Testis (tissue), 3 donors: Measurements from ENCODE around the gene ABHD12. TPM values are rescaled to one million over a fixed set of nuclear protein-coding genes. Genes with fewer than 3 reads are reported as not detected.

Experiments used
- DNase-seq: peaks from one replicate; pipeline ENCODE4 v3.0.0-alpha.2; 2019
- H3K27ac ChIP-seq, 2 donors: fragments of 200-600 bp; sonication (generic); one replicate each; pipeline ENCODE4 v1.5.1; 2019
- H3K27me3 ChIP-seq: fragments of 200-600 bp; sonication (generic); one replicate; pipeline ENCODE4 v1.5.1; 2019
- H3K36me3 ChIP-seq: fragments of 200-600 bp; sonication (generic); one replicate; pipeline ENCODE4 v1.5.1; 2017; ENCODE audit warnings: low read depth; ENCODE audit errors: missing control alignments
- H3K4me1 ChIP-seq: fragments of 200-600 bp; sonication (generic); one replicate; pipeline ENCODE4 v1.5.1; 2019
- H3K4me3 ChIP-seq, 2 donors: fragments of 200-600 bp; sonication (generic); one replicate each; pipeline ENCODE4 v1.5.1; 2017 to 2019
- H3K9me3 ChIP-seq: fragments of 200-600 bp; sonication (generic); one replicate; pipeline ENCODE4 v1.5.1; 2017
- CTCF ChIP-seq, 3 experiments: fragments of 450-650 bp in 2 of 3; fragments of 200-600 bp in 1 of 3; sonication (generic) in 1 of 3; IDR thresholded peaks; one replicate each; pipeline ENCODE4 v1.5.1; 2016 to 2019; ENCODE audit warnings: antibody characterized with exemption in 3 of 3, mild to moderate bottlenecking in 2 of 3, moderate library complexity in 1 of 3
- POLR2A ChIP-seq: fragments of 450-650 bp; IDR thresholded peaks from one replicate; pipeline ENCODE4 v1.6.1; 2017; ENCODE audit warnings: antibody characterized with exemption, mild to moderate bottlenecking, moderate library complexity
- WGBS, 2 donors: methylation state at CpG; one replicate each; pipeline ENCODE4 v1.1.5; 2018; 5-methylcytosine and 5-hydroxymethylcytosine counted together
- intact Hi-C: fragments of 100-400 bp; cut with DNase I; formaldehyde crosslinking; loops from one replicate; pipeline ENCODE4 v1.15.1; 2023; ENCODE audit warnings: low total_unique reads
- polyA plus RNA-seq: library from polyadenylated mRNA; stranded (reverse); fragments of 350-450 nt; fragmentation: Illumina TruSeq; extraction: RNeasy Lipid Tissue Mini Kit (QIAGEN cat#74804); gene quantifications from one replicate; pipeline ENCODE4 v1.2.3, GENCODE V29; 2014; ENCODE audit warnings: low read depth, low replicate concordance; ENCODE audit not compliant: insufficient read depth
- total RNA-seq, 2 donors: library from RNA; depleted of rRNA; stranded (reverse); fragments of >200 nt; gene quantifications; one replicate each; pipeline ENCODE4 v1.2.3, GENCODE V29; 2016

ABHD12 gene
- total and polyA plus RNA-seq, 3 donors from 2014 or later: 40.8 to 51.5 (median 47.5) TPM

DNA sequence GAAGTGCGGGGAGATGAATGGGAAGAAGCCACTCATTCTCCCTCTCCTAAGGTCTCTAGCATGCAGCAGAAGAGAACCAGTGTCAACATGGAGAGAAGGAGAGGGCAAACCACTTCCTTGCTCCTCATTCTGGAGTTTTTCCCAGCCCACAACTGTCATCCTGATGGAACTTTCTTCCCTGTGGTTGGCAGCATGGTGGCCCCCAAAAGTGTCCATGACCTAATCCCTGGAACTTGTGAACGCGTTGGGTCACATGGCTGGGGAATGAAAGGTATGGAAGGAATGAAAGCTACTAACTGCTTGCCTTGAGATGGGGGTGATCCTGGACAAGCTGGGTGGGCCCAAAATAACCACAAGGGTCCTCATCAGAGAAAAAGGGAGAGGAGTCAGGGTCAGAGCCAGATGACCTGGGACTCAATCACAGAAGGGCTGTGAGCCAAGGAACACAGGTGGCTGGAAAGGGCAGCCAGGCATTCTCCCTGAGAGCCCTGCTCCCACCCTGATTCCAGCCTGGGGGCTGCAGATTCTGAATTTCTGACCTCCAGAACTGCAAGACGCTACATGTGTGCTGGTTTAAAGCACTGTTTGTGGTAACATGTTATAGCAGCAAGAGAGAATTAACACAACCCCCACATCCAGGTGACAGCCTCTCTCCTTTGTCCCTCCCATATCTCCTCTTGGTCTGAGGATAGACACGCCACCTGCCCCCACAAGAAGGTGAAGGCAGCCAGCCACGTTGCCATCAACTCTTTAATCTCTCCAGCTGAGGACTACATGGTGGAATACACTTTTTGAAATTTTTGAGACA is 79.5 kb downstream of the ABHD12 start:
- no peaks in the 10 kb centered on the region for H3K27me3 ChIP-seq
- peak overlapping the region; percentile 12 to 78 for H3K27ac ChIP-seq
- peaks cover 21% of the 10 kb centered on the region for H3K4me1 ChIP-seq
- intact Hi-C loops: no loop called here
- 60 to 61% methylated on average over 6 of the region's 6 CpGs for WGBS, 2 donors
- H3K4me3 ChIP-seq: no peak overlapping the region
- no peak for DNase-seq
- TF ChIP-seq CTCF (IDR thresholded peaks at IDR 0.05) (no peak), POLR2A (no peak)
- no peaks in the 10 kb centered on the region for H3K9me3 ChIP-seq
- no peaks in the 10 kb centered on the region for H3K36me3 ChIP-seq

DNA sequence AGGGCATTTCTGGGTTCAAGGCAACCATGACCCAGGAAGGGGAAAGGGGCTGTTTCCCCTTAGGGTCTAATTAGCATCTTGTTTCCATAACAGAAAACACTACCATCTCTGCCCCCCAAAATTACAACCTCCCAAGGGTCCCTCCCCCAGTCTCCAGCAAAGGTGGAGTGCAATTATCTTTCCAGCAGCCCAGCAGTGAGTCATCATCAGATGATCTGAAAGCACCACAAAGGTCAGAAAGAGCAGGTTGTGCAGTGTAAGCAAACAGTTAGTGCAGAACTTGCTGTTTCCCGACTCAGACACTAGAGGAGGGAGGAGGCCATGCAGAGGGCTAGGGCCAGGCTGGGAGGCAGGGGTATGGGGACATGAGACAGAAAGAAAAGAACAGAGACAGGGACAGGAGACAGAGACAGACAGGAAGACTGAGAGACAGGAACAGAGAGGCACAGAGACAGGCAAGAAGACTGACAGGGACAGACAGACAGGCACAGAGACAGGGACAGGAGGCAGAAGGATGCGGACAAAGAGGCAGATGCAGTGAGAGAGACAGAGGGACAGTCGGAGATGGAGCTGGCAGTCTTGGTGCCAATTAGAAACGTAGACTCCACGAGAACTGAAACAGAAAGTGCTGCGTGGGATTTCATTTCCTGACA is 80.2 kb downstream of the ABHD12 start:
- no peaks in the 10 kb centered on the region for H3K27me3 ChIP-seq
- no peaks in the 10 kb centered on the region for H3K9me3 ChIP-seq
- H3K4me3 ChIP-seq: no peak overlapping the region
- intact Hi-C loops: no loop called here
- H3K36me3 ChIP-seq: no peaks in the 10 kb centered on the region
- H3K4me1 ChIP-seq: peaks cover 21% of the 10 kb centered on the region
- DNase-seq: peak; percentile 55
- 39 to 45% methylated on average over 6 of the region's 6 CpGs for WGBS, 2 donors
- TF ChIP-seq POLR2A (no peak), CTCF (IDR thresholded peaks at IDR 0.05) (peak in 2 of 3 experiments; percentile 19 to 20)
- H3K27ac ChIP-seq: peak overlapping the region; percentile 12 to 78

- H3K27me3 ChIP-seq: no peaks in the 10 kb centered on the region
- H3K4me1 ChIP-seq: peaks cover 21% of the 10 kb centered on the region
- no peaks in the 10 kb centered on the region for H3K36me3 ChIP-seq
- intact Hi-C loops: no loop called here
- no peaks in the 10 kb centered on the region for H3K9me3 ChIP-seq
- 68 to 74% methylated on average over 11 to 18 of the region's 18 CpGs for WGBS, 2 donors
- TF ChIP-seq CTCF (IDR thresholded peaks at IDR 0.05): no peak
- TF ChIP-seq POLR2A: no peak
- H3K27ac ChIP-seq: peak overlapping the region; percentile 12 to 78
- DNase-seq: no peak
- no peak overlapping the region for H3K4me3 ChIP-seq
Measured at GRCh38 chr20:25309395-25310267, 81.0 kb downstream of the ABHD12 start.

GRCh38 chr20:25308671-25309394 is 81.8 kb downstream of the ABHD12 start:
- Histone ChIP-seq H3K27ac (no peak overlapping the region), H3K36me3 (no peaks in the 10 kb centered on the region), H3K9me3 (no peaks in the 10 kb centered on the region), H3K27me3 (no peaks in the 10 kb centered on the region), H3K4me3 (no peak overlapping the region), H3K4me1 (peaks cover 21% of the 10 kb centered on the region)
- 73 to 89% methylated on average over 7 to 17 of the region's 17 CpGs for WGBS, 2 donors
- TF ChIP-seq POLR2A (no peak), CTCF (IDR thresholded peaks at IDR 0.05) (no peak)
- DNase-seq: no peak
- intact Hi-C loops: no loop called here
